Thoracic aorta (tissue), 2 donors: ENCODE measurements around the gene RNF31. TPM values are rescaled to one million over a fixed set of nuclear protein-coding genes. Genes with fewer than 3 reads are reported as not detected.

Experiments
- ATAC-seq: fragments of 150-250 bp; one replicate; pipeline ENCODE4 v1.8.0; 2017; ENCODE audit warnings: low read depth; ENCODE audit not compliant: insufficient number of reproducible peaks, low FRiP score
- DNase-seq: peaks from one replicate; pipeline ENCODE4 v3.0.0-alpha.2; 2020; ENCODE audit warnings: low spot score
- H3K27ac ChIP-seq, 2 donors: fragments of 200-600 bp; sonication (generic); 1 replicate in 1 of 2; 2 replicates in 1 of 2; pipeline ENCODE4 v1.5.1; 2016; ENCODE audit warnings: mild to moderate bottlenecking in 2 of 2, moderate library complexity in 2 of 2
- H3K27me3 ChIP-seq: fragments of 200-600 bp; sonication (generic); replicated peaks from 2 replicates; pipeline ENCODE4 v1.6.0; 2016; ENCODE audit warnings: mild to moderate bottlenecking; ENCODE audit not compliant: insufficient read depth
- H3K36me3 ChIP-seq: fragments of 200-600 bp; sonication (generic); one replicate; pipeline ENCODE4 v1.5.1; 2016
- H3K4me1 ChIP-seq, 2 donors: fragments of 200-600 bp; sonication (generic); 1 replicate in 1 of 2; 2 replicates in 1 of 2; pipeline versions ENCODE4 v1.5.1 to v1.6.0; 2016; ENCODE audit warnings: low read depth in 2 of 2, mild to moderate bottlenecking in 1 of 2; ENCODE audit not compliant: control insufficient read depth in 1 of 2
- H3K4me3 ChIP-seq: fragments of 200-600 bp; sonication (generic); 2 replicates; pipeline ENCODE4 v1.5.1; 2016; ENCODE audit warnings: mild to moderate bottlenecking
- H3K9me3 ChIP-seq: fragments of 200-600 bp; sonication (generic); 2 replicates; pipeline ENCODE4 v1.5.1; 2016
- total RNA-seq, 2 donors: library from RNA; depleted of rRNA; stranded (reverse); fragments of >200 nt; gene quantifications; one replicate each; pipeline versions ENCODE4 v1.1.0 to v1.2.3, GENCODE V29; 2016
- TF ChIP-seq, protein P1 (sequence below): fragments of 200-600 bp; sonication (generic); IDR thresholded peaks from one replicate; pipeline ENCODE4 v1.5.1; 2019; ENCODE audit warnings: antibody characterized with exemption

RNF31 gene
- 10 to 100 TPM; 60.4 to 94.6 TPM for total RNA-seq

DNA sequence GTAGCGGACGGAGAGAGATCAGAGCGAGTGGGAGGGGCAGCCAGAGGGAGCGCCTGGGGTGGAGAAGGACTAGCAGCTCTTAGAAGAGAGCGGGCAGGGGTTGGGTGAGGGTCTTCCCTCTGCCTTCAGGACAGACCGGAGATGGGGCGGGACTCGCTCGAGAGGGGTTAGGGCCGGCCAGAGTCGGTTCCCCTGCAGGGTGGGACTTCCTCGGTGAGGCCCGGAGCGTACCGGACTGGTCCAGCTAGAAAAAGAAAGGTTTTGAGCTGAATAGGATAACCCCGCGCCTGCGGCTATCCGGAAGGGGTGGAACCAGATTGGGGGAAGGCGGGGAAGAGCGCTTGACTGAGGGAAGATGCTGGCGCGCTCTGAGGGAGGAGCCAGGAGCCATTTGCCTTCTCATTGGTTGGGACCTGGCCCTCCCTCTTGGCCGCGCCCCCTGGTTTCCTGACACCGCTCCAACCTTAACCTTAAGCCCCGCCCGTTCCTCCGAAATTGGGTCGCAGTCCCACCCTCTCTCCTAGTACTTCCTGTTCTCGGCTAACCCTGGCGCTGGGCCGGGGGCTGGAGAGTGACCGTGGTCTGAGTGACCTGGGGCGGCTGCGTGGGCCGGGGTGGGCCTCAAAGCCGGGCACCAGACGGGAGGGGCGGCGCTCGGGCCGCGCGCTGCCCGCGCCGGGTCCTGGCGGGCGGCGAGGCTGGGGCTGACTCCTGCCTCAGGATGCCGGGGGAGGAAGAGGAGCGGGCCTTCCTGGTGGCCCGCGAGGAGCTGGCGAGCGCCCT lies at the start of gene RNF31:
RNF31 (plus strand) TSS at position 521 of the 783 bp plus-strand sequence; CDS start at position 722, 201 bp downstream.
- Histone ChIP-seq H3K27ac (peak within 1 kb of the TSS; percentile 87 to 88), H3K4me1 (peaks cover 14 to 33% of the 10 kb centered on the region in 2 donors), H3K4me3 (peak within 1 kb of the TSS; percentile 92), H3K9me3 (no peaks in the 10 kb centered on the region), H3K27me3 (no peaks in the 10 kb centered on the region), H3K36me3 (peaks cover 26% of the 10 kb centered on the region)
- ATAC-seq: peak; percentile 91
- peak; percentile 96 for DNase-seq
- TF ChIP-seq, protein P1, sequence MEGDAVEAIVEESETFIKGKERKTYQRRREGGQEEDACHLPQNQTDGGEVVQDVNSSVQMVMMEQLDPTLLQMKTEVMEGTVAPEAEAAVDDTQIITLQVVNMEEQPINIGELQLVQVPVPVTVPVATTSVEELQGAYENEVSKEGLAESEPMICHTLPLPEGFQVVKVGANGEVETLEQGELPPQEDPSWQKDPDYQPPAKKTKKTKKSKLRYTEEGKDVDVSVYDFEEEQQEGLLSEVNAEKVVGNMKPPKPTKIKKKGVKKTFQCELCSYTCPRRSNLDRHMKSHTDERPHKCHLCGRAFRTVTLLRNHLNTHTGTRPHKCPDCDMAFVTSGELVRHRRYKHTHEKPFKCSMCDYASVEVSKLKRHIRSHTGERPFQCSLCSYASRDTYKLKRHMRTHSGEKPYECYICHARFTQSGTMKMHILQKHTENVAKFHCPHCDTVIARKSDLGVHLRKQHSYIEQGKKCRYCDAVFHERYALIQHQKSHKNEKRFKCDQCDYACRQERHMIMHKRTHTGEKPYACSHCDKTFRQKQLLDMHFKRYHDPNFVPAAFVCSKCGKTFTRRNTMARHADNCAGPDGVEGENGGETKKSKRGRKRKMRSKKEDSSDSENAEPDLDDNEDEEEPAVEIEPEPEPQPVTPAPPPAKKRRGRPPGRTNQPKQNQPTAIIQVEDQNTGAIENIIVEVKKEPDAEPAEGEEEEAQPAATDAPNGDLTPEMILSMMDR: no peak

DNA sequence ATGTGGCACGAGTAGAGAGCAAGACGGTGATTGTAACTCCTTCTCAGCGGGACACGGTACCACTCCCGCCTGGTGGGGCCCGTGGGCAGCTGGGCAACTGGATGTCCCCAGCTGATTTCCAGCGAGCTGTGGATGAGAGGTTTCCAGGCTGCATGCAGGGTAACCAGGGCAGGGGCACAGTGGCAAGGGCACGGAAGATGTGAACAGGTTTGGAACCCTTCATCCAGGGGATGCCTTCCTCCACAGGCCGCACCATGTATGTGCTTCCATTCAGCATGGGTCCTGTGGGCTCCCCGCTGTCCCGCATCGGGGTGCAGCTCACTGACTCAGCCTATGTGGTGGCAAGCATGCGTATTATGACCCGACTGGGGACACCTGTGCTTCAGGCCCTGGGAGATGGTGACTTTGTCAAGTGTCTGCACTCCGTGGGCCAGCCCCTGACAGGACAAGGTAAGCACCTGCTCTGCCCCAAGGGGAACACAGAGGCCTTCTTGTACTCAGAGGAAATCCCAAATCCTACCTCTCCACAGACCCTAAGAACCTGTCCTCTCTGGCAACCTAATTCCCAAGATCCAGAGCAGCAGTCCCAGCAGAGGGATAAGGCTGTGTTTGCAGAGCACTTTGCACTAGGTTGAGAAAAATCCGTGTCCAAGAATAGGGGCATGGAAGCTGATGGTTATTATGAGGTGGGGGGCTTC lies 48.9 kb upstream of the RNF31 start:
- ATAC-seq (no peak), DNase-seq (no peak)
- Histone ChIP-seq H3K27me3 (no peaks in the 10 kb centered on the region), H3K36me3 (no peaks in the 10 kb centered on the region), H3K4me3 (no peak overlapping the region), H3K27ac (no peak overlapping the region), H3K9me3 (no peaks in the 10 kb centered on the region), H3K4me1 (peaks cover 4 to 15% of the 10 kb centered on the region in 2 donors)
- TF ChIP-seq, protein P1: no peak

DNA sequence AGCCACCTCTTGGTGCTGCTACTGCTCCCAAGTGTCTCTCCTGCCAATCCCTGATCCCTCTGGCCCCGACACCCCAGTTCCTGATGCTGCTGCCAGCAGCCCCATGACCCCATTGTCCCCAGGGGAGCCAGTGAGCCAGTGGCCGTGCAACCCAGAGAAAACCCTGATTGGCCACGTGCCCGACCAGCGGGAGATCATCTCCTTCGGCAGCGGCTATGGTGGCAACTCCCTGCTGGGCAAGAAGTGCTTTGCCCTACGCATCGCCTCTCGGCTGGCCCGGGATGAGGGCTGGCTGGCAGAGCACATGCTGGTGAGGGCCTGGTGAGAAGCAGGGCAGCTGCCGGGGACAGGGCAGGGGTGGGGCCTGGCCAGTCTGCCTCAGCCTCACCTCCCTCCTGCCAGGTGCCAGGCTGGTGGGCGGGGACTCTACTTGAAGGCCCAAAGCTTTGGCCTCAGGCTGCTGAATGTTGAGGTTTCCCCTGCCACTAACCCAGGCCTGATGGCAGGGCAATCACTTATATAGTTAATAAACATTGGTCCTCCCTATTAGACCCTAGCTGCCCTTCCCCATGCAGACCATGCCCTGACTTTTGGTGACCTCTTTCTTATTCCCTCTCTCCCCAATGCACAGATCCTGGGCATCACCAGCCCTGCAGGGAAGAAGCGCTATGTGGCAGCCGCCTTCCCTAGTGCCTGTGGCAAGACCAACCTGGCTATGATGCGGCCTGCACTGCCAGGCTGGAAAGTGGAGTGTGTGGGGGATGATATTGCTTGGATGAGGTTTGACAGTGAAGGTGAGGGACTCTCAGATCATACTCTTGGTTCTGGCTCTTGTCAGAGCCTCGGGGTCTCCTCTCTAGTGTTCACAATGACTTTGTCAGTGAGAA lies 48.1 kb upstream of the RNF31 start:
- DNase-seq: no peak
- H3K9me3 ChIP-seq: no peaks in the 10 kb centered on the region
- TF ChIP-seq, protein P1: no peak
- peaks cover 0 to 11% of the 10 kb centered on the region in 2 donors for H3K4me1 ChIP-seq
- no peak overlapping the region for H3K27ac ChIP-seq
- H3K27me3 ChIP-seq: no peaks in the 10 kb centered on the region
- H3K36me3 ChIP-seq: no peaks in the 10 kb centered on the region
- ATAC-seq: no peak
- H3K4me3 ChIP-seq: no peak overlapping the region

DNA sequence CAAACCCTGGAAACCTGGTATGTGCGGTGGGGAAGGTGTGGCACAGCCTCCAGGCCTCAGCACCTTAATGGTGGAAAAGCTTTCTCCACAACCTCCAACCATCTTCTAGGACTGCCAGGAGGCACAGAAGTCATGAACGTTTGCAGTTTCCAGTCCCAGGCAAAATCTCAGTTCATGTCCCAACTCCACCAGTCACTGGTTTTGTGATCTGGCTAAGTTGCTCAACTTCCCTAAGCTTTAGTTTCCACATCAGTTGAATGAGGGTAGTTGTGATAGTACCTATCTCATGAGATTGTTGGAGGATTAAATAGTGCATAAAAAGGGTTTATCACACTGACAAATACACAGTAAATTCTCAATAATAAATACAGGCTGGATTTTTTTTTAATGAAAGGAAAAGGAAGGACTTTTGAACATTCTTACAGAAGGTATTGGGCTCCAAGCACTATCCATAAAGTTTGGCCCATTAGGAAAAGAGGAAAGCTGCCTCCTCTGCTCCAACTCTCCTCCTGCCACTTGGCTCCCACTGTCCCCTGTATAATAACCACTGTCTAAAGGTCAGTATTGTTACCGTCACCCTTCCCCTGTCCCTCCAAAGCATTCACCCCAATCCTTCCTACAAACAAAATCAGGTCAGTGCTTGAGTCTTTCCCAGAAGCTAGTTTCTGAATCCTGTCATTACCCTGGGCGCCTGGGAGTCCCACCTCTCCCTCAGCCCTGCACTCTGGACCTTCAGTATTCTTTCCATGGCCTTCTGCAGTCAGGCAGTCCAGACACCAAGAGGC lies 46.9 kb upstream of the RNF31 start:
- peaks cover 0 to 5% of the 10 kb centered on the region in 2 donors for H3K4me1 ChIP-seq
- DNase-seq (no peak), ATAC-seq (no peak)

More for the DNA sequence above, 46.9 kb upstream of the RNF31 start:
- Histone ChIP-seq H3K27me3 (no peaks in the 10 kb centered on the region), H3K9me3 (no peaks in the 10 kb centered on the region), H3K4me3 (no peak overlapping the region), H3K36me3 (no peaks in the 10 kb centered on the region), H3K27ac (no peak overlapping the region)
- TF ChIP-seq, protein P1: no peak
